Suprapubic skin (tissue), 4 donors: ENCODE measurements around the gene AFF1. TPM values are rescaled to one million over a fixed set of nuclear protein-coding genes. Genes with fewer than 3 reads are reported as not detected.

Source experiments
- DNase-seq, 2 donors: peaks; one replicate each; pipeline ENCODE4 v3.0.0-alpha.2; 2019; ENCODE audit warnings: low spot score in 2 of 2
- H3K27ac ChIP-seq: fragments of 200-600 bp; sonication (generic); one replicate; pipeline ENCODE4 v1.5.1; 2019
- H3K27me3 ChIP-seq: fragments of 200-600 bp; sonication (generic); one replicate; pipeline ENCODE4 v1.5.1; 2019
- H3K36me3 ChIP-seq: fragments of 200-600 bp; sonication (generic); one replicate; pipeline ENCODE4 v1.5.1; 2019
- H3K4me1 ChIP-seq: fragments of 200-600 bp; sonication (generic); one replicate; pipeline ENCODE4 v1.5.1; 2019
- H3K4me3 ChIP-seq: fragments of 200-600 bp; sonication (generic); one replicate; pipeline ENCODE4 v1.5.1; 2019; ENCODE audit warnings: mild to moderate bottlenecking
- H3K9me3 ChIP-seq: fragments of 200-600 bp; sonication (generic); one replicate; pipeline ENCODE4 v1.5.1; 2019
- EP300 ChIP-seq: sonication (generic); formaldehyde crosslinking; IDR thresholded peaks from one replicate; pipeline ENCODE4 v1.6.1; 2017; ENCODE audit warnings: antibody characterized with exemption
- POLR2A ChIP-seq, 2 donors: fragments of 450-650 bp; IDR thresholded peaks; one replicate each; pipeline ENCODE4 v1.6.1; 2017; ENCODE audit warnings: antibody characterized with exemption in 2 of 2, mild to moderate bottlenecking in 2 of 2, moderate library complexity in 2 of 2
- POLR2AphosphoS5 ChIP-seq, 3 donors: sonication (generic); formaldehyde crosslinking; IDR thresholded peaks; one replicate each; pipeline ENCODE4 v1.6.1; 2017; ENCODE audit warnings: antibody characterized with exemption in 3 of 3
- WGBS: methylation state at CpG from one replicate; pipeline ENCODE4 v1.1.5; 2018; 5-methylcytosine and 5-hydroxymethylcytosine counted together
- total RNA-seq, 4 donors: library from RNA; depleted of rRNA; stranded (reverse); fragments of >200 nt; gene quantifications; one replicate each; pipeline ENCODE4 v1.1.0, GENCODE V29; 2016
- TF ChIP-seq, protein P1 (sequence below), 2 donors: fragments of 200-600 bp in 1 of 2; fragments of 450-650 bp in 1 of 2; sonication (generic) in 1 of 2; IDR thresholded peaks; one replicate each; pipeline ENCODE4 v1.5.1; 2016 to 2019; ENCODE audit warnings: antibody characterized with exemption in 2 of 2, mild to moderate bottlenecking in 1 of 2, moderate library complexity in 1 of 2

AFF1 gene
- total RNA-seq, 4 donors from 2014 or later = 67.2 to 175 (median 103) TPM

DNA sequence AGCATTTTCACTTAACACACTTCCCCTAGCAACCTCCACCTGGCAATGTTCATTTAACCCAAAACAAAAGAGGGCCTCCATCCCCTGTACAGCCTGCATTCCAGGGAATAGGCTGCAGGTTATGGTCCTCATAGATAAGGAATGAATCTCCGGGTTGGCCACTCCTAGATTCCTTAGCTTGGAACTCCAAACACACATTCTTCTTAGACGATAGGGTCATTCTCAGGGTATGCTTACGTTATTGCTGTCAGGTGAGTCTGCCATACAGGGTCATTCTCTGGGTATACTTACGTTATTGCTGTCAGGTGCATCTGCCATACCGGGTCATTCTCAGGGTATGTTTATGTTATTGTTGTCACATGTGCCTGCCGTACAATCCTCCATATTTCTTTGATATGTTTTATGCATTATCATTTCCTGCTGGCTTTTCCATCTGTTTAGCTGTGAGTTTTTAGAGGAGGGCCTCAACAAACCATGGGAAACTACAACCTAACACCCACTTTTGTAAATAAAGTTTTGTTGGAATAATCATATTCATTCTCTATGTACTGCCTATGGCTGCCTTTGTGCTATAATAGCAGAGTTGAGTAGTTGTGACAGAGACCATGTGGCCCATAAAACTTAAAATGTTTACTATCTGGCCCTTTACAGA is 8.2 kb upstream of the AFF1 start:
- no peaks in the 10 kb centered on the region for H3K27me3 ChIP-seq
- no peak for DNase-seq
- H3K27ac ChIP-seq = no peak overlapping the region
- TF ChIP-seq EP300 (no peak), POLR2AphosphoS5 (IDR thresholded peaks at IDR 0.05) (no peak), POLR2A (IDR thresholded peaks at IDR 0.05) (no peak)
- TF ChIP-seq, protein P1, sequence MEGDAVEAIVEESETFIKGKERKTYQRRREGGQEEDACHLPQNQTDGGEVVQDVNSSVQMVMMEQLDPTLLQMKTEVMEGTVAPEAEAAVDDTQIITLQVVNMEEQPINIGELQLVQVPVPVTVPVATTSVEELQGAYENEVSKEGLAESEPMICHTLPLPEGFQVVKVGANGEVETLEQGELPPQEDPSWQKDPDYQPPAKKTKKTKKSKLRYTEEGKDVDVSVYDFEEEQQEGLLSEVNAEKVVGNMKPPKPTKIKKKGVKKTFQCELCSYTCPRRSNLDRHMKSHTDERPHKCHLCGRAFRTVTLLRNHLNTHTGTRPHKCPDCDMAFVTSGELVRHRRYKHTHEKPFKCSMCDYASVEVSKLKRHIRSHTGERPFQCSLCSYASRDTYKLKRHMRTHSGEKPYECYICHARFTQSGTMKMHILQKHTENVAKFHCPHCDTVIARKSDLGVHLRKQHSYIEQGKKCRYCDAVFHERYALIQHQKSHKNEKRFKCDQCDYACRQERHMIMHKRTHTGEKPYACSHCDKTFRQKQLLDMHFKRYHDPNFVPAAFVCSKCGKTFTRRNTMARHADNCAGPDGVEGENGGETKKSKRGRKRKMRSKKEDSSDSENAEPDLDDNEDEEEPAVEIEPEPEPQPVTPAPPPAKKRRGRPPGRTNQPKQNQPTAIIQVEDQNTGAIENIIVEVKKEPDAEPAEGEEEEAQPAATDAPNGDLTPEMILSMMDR (IDR thresholded peaks at IDR 0.05) = no peak
- H3K36me3 ChIP-seq = peaks cover 4% of the 10 kb centered on the region
- no peak overlapping the region for H3K4me3 ChIP-seq
- H3K9me3 ChIP-seq = no peaks in the 10 kb centered on the region
- WGBS = 89% methylated on average over 6 of the region's 6 CpGs
- peaks cover 34% of the 10 kb centered on the region for H3K4me1 ChIP-seq

DNA sequence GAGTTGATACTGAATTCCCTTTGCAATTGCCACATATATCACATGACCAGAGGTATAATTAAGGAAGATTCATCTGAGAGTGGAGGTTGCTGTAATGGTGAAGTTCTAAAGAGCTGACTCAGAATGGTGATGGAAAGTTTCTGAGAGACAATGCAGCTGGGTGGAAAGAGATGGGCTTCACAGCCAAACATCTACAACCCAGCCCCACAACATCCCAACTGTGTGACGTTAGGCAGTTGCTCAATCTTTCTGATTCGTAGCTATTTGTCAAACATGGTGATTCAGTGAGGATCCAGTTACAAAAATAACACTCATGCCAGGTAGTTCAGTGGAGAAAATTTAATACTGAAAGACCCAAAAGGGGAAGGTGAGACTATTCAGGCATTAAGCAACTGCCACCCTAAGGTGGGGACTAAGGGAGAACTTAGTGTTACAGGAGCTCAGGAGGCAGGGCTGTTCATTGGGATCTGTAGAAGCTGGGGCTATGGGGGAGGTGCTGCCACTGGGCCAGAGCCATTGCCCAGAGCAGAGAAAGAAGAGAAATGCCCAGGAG is 6.9 kb upstream of the AFF1 start:
- H3K27ac ChIP-seq = peak overlapping the region; percentile 81
- DNase-seq = peak in 1 of 2 donors; percentile 72

DNA sequence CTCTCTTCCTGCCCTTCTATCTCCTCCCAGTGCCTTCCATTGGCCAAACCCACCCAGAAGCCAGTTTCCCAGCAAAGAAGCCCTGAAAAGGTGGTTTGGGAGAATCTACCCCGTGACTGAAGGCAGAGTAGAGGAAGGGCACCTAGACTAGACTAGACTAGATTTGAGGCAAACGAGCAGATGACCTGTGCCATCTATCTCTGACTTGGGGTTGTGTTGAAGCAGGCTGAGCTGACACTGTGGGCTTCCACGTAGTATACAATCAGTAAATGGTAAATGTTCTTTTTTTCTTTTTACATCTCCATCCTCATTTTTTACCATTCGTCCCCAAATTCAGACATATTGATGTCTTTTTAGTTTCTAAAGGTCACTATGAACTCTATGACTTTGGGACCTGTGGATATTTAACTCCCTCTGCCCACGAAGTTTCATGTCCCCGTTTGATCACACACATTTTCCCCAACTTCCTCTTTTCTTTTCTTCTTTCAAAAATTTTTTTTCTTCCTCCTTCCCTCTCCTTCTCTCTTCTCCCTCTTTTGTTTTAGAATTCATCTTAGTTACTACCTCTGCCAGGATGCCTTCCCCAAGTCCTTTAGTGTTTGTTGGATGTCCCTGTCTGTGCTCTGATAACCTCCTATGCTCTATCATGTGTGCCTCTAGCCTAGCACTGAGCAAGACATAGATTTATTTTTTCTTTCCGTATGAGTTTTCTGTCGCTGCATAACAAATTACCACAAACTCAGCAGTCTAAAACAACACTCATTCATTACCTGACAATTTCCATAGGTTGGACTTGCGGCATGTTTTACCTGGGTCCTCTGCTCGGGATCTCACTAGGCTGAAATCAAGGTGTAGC is 6.2 kb upstream of the AFF1 start:
- Histone ChIP-seq H3K4me1 (peaks cover 29% of the 10 kb centered on the region), H3K36me3 (peaks cover 4% of the 10 kb centered on the region), H3K27ac (peak overlapping the region; percentile 81), H3K4me3 (no peak overlapping the region), H3K9me3 (no peaks in the 10 kb centered on the region), H3K27me3 (no peaks in the 10 kb centered on the region)
- TF ChIP-seq, protein P1 (IDR thresholded peaks at IDR 0.05) = no peak
- TF ChIP-seq POLR2AphosphoS5 (IDR thresholded peaks at IDR 0.05) = no peak
- TF ChIP-seq EP300 = no peak
- TF ChIP-seq POLR2A (IDR thresholded peaks at IDR 0.05) = no peak
- WGBS = 86% methylated on average over 10 of the region's 10 CpGs
- no peak for DNase-seq

More for the DNA sequence above, 6.9 kb upstream of the AFF1 start:
- H3K27me3 ChIP-seq = no peaks in the 10 kb centered on the region
- peak in 1 of 3 donors; percentile 87 for TF ChIP-seq POLR2AphosphoS5 (IDR thresholded peaks at IDR 0.05)
- TF ChIP-seq, protein P1 (IDR thresholded peaks at IDR 0.05) = no peak
- H3K9me3 ChIP-seq = no peaks in the 10 kb centered on the region
- H3K4me1 ChIP-seq = peaks cover 24% of the 10 kb centered on the region
- WGBS = 6% methylated on average over 2 of the region's 2 CpGs
- peaks cover 4% of the 10 kb centered on the region for H3K36me3 ChIP-seq
- no peak overlapping the region for H3K4me3 ChIP-seq

DNA sequence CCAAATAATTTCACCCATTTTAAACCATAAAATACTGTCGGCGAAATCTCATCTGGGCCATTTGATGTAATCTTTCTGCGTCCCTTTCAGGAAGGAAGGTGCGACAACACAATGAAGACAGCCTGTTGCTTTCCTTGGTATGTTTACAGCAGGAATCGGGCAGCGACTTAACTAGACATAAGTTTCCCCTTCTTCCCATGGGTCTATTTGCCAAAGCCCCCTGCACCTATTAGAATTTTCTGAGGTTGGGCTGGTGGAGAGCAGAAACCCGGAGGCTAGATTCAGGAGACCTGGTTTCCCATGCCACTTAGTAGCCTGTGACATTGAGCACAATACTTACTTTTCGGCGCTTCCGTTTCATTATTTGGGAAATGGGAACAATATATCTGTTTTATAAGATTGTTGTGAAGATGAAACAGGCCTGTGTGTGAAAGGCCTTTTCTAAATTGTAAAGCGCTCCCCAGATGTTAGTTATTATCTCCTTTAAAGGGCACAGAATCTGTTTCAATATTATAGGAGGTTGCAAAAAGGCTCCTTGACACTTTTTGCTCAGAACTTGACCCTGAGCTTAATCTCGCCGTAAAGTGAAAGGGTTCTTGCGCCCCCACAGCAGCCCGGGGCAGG is 552 bp upstream of the AFF1 start:
- Histone ChIP-seq H3K4me1 (peaks cover 49% of the 10 kb centered on the region), H3K4me3 (peak overlapping the region; percentile 78), H3K27ac (peak overlapping the region; percentile 99), H3K36me3 (peaks cover 4% of the 10 kb centered on the region), H3K27me3 (no peaks in the 10 kb centered on the region), H3K9me3 (no peaks in the 10 kb centered on the region)
- WGBS = 2% methylated on average over 15 of the region's 15 CpGs
- TF ChIP-seq POLR2AphosphoS5 (IDR thresholded peaks at IDR 0.05) = no peak
- TF ChIP-seq, protein P1 (IDR thresholded peaks at IDR 0.05) = no peak
- TF ChIP-seq EP300 = no peak
- TF ChIP-seq POLR2A (IDR thresholded peaks at IDR 0.05) = no peak
- no peak for DNase-seq

DNA sequence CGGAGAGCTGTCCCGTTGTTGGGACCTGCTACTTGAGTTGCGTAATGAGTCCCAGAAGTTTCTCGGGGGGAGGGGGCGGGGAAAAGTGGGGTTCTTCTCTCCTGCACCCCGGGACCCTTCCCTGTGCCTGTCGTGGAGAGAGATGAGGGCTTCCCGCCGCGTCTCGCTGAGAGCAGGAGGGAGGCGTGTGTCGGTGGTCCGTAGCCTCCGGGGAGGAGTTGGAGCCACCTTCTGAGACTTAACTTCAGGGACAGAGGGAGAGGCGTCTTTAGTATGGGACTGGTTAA is 698 bp downstream of the AFF1 start:
- Histone ChIP-seq H3K4me1 (peaks cover 61% of the 10 kb centered on the region), H3K27me3 (no peaks in the 10 kb centered on the region), H3K4me3 (peak overlapping the region; percentile 78), H3K27ac (peak overlapping the region; percentile 99), H3K36me3 (peaks cover 4% of the 10 kb centered on the region), H3K9me3 (no peaks in the 10 kb centered on the region)
- 3% methylated on average over 14 of the region's 16 CpGs for WGBS
- peak; percentile 81 to 86 for DNase-seq
- TF ChIP-seq, protein P1 (IDR thresholded peaks at IDR 0.05) = no peak
- TF ChIP-seq EP300 = no peak
- TF ChIP-seq POLR2AphosphoS5 (IDR thresholded peaks at IDR 0.05) = no peak
- no peak for TF ChIP-seq POLR2A (IDR thresholded peaks at IDR 0.05)
